Activated CD4-positive, alpha-beta T cell treated with anti-CD3 and anti-CD28 coated beads, Interleukin-2, Interleukin-6, amounts not matched to agents 100 ng/mL and 50 ng/mL, durations not matched to agents 16 hours and 8 hours (primary cell): ENCODE measurements around the gene AP1G1.

Source experiments
- DNase-seq: peaks from one replicate; pipeline ENCODE4 v3.0.0-alpha.2; 2020

Gene AP1G1

DNA sequence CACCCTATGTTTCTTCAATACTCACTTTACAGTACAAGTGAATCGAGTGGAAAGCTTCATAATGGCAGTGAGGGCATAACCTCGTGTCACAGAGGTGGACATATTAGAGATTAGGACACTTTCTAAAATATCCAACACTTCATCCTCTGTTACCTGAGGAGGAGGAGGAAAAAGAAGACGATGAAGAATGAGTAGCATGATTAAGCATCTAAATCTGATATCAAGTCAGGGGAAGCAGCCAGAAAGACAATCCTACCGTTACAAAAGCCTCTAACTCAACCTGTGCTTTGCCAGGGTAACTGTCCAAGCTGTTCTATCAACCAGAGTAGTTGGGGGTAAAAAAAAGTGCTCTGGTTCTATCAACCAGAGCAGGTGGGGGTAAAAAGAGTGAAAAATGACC lies 60.4 kb downstream of the AP1G1 start:
- DNase-seq, result no peak

DNA sequence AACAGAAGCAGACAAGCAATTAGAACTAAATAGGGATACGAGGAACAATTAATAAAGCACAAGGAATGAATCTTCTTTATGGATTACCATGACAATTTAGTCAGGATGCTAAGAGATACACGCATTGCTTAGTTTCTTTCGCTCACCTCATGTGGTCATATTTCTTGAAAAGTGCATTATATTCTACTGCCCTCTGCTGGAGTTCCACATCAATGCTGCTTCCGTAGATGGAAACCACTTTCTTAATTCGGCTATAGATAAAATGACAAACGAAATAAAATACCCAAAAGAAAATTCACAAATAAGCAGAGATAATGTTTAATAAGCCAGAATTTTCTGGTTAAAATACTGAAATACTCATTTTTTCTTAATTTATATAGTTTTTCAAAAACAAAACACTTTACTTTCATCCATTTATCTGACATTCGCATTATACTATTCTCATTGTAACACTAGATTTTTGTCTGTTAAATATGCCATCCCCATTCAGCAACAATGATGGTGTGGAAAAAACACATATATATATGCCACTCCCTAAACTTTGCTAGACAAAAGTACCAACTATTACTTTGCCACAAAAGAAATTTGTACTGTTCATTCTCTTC lies 62.1 kb downstream of the AP1G1 start:
- peak; percentile 43 for DNase-seq

DNA sequence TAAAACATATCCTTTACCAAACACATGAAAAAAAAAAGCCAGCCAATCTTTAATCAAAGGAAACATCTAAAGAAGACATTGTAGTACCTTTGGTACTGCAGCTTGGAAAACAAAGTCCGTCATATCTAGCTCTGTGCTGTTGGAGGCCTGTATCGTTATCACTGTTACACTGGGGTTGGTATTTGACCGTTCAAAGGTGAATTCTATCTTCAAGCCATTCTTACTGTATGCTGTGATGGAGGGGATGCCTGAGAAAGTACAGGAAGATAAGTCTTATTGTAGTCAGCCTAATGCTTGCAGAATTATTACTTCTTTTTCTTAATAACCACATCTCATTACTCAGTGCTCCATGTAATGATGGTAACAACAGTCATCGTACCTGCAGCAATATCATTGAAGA lies 69.8 kb downstream of the AP1G1 start:
- DNase-seq, result no peak

DNA sequence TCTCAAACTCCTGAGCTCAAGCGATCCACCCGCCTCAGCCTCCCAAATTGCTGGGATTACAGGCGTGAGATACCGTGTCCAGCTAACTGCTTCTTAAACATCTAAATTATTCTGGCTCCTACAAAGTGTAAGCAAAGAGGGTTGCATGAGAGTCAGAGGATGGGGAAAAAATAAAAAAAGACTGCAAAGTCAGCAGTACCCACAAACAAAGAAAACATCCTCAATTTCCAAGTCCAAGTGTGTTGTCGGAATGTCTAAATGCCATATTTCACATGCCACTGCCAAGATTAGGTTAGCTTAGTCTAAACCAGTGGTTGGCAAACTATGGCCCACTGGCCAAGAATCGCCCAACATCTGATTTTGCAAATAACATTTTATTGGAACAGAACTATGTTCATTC lies 71.1 kb downstream of the AP1G1 start:
- DNase-seq, result no peak

DNA sequence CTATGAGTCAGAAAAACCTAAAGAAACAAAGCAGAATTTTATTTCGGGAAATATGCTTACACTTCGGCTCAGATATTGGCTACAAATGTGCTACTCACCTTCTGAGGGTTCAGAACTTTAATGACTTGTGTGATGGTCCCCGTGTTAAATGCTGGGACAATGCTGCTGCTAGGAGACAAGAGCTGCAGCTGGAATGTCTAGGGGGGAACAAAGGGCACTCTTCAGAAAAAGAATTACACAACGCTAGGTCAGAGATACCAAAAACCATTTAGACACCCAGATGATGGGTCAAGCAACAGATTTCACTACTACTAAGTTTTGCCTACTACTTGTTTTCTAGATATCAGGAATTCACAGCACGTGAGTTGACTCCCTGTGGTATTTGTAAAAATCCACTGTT lies 74.1 kb downstream of the AP1G1 start:
- no peak for DNase-seq

DNA sequence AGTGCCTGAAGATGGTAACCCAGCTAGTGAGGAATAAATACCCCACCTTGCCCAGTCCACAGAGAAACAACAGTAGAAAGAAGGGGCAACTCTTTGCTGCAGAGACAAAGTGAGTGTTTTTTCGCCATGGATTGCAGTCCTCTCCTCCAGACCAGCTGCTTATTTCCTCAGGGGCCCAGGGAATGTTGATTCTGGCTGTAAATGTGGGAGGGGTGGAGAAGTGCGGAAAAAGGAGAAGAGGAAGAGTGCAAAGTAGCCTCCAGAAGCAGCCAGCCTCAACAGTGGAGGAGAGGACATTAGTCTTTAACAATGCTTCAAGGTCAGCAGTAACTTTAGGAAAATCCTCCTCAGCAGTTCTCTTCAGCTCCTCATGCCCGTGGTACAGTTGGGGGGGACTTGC lies 76.0 kb downstream of the AP1G1 start:
- DNase-seq, result no peak

DNA sequence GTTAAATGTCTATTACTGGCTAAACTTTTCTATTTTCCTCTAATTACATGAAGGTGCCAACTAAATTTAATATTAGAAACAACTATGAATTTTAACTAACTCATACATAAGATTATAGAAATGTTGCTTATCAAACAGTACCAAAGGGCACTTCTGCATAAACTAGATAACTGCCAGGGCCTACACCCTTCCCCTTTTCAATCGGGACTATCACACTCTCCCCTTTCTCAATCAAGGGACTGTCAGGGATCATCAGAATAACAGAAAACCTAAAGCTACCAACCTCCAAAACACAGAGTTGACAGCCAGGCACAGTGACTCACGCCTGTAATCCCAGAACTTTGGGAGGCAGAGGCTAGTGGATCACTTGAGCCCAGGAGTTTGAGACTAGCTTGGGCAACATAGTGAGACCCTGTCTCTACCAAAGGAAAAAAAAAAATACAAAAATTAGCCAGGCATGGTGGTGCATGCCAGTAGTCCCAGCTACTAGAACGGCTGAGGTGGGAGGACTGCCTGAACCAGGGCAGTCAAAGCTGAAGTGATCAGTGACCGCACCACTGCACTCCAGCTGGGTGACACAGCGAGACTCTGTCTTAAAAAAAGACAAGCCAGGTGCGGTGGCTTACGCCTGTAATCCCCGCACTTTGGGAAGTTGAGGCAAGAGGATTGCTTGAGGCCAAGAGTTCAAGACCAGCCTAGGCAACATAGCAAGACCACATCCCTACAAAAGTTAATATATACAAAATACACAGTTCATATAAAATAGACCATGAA lies 80.9 kb downstream of the AP1G1 start:
- DNase-seq, result no peak

DNA sequence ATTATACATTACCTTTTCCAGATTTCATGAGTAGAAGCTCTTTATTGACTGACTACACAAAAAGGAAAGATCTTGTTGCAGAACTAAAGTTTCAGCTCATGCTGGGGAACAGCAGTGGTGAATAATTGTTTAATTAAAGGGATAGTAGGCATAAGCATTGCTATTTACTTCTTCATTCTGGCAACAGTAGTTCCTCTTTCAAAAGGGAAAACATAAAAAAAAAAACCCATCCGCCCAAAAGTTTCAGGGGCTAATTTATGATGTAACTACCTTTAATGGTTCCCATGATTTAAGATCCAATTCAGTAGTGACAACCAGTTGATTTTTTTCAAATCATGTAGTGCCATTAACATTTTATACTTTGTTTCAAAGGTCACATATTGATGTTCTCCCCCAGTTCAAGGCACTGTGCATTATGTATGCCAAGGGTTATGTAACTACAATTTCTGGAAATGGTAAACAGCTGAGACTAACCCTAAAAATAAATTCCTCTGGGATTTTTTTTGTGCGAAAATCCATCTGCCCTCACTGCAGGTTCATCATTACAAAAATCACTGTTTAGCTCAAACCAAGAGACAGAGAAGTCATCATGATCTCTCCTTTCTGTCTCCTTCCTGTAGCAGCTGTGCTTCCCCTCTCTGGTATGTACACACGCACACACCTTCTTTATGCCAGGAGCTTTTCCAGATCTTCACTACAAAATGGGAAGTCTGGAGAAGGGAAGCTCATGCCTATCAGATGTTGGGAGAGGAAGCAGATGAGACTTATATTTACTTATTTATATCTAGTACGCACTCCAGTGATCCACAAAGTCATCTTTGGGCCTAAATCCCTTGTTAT lies 81.9 kb downstream of the AP1G1 start:
- DNase-seq, result no peak

DNA sequence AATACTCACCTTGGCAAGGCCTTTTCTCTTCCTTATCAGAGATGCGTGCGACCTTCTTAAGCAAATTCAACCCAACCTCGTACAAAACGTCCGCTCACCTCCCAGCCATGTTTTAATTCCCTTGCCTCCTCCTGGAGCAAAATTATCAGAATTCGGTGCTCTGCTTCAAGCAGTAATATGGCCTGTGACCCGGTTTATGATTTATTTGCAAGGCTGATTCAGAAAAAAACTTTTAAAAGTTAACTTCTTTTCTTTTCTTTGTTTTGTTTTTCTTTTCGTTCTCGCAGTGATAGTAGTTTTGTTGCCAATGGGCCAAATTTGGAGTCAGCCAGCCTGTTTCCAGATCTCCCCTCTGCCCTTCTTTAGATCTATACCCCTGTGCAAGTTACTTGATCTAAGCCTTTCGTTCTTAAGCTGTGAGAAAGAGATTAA lies 84.3 kb downstream of the AP1G1 start, which contains the start of gene PHLPP2:
Gene PHLPP2 (minus strand): TSS at position 382 of the 432 bp plus-strand sequence. CDS start 9,906 bp downstream, outside the sequence.
- DNase-seq, result no peak

DNA sequence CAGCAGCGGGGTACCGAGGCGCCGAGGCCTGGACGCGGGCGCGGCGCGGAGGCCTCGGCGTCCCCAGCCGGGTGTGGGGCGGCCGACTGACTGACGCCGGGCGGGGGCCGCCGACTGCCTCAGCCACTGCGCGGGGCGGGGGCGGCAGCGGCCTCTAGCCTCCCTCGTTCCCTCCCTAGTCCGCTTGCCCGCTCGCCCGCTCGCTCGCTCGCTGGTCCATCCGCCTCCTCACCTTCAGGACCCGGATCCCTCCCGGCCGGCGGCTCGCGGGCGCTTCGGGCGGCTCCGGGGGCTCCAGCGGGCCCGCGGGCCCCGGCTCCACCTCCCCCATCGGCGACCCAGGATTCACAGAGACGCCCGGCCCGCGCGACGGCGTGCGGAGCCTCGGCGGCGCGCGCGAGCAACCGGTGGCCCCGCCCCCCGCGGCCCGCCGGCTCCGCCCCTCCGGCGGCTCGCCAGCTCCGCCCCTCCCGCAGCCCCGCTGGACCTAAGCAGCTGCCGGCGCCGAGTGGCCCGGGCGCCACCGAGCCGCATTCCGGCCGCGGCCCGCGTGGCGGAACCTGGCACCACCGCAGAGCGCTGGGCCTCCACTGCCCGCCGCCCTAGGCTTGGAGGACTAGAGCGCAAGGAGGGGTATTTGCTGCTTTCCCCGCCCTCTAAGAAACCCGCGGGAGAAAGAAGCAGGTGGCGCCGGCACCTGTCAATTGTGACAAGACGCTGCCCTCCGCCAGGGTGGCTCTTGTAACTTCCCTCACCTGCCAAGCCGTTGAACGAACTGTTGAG lies 84.9 kb downstream of the AP1G1 start:
- DNase-seq, result peak; percentile 84

DNA sequence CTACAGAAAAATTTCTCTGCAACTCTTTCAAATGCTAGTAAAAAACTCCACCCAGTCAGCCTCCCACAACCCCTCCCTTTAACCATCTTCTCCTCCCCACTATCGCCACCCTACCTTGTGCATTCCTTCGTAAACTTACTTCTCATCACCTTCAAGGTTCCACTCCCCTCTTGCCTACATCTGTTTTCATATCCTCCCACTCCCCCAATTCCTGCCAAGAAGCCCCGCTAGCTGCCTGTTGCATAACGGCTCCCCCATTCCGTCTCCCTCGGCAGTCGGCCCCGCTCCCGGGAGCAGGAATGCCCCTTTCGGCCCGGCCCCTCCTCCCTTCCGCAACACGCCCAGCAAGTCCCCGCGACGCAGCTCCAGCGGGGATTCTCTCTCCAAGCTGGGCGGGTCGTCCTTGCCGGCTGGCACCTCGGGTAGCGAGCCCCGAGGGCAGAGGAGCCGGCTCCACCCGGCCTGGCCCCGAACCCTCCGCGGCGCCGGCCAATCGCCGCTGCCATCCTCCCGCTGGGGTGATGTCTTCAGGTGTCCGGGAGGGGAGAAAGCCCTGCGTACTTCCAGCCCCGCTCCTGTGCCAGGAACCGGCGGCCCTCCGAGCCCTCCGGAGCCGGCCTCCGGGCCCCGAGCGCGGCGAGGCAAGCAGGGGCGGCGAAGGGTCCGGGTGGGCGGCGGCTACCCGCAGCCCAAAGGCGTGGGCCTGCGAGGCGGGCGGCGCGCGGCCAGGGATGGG lies 85.7 kb downstream of the AP1G1 start:
- DNase-seq, result peak; percentile 61

DNA sequence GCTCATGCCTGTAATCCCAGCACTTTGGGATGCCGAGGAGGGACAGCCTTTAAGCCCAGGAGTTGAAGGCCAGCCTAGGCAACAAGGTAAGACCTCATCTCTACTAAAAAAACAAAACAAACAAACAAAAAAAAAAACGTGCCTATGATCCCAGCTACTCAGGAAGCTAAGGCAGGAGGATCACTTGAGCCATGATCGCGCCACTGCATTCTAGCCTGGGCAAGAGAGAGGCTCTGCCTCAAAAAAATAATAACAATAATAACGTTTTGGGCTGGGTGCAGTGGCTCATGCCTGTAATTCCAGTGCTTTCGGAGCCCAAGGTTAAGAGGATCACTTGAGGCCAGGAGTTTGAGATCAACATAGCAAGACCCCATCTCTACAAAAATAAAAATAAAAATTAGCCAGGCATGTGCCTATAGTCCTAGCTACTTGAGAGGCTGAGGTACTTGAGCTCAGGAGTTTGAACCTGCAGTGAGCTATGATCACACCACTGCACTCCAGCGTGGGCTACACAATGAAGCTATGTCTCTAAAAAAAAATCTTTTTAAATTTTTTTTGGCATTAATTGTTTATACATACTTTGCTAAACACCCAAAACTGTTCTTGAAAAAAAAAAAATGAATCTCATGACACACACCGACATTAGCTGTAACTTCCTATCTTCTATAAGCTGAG lies 87.4 kb downstream of the AP1G1 start:
- no peak for DNase-seq

DNA sequence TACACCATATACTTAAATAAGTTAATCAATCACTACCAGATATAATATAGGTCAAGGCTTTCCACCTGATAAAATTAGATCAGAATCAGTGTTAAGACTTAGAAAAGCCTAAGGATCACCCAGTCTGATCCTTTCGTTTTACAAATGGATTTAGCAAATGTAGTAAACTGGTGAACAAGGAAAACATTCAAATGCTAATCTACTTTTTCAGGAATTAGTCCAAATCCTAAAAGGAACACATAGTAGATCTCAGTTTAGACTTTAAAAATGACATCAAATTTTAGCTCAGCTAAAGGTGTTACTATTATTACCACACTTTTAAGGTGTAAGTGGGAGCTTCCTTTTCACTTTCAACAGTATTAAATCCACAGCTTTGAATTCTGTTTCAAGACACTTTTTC lies 96.1 kb downstream of the AP1G1 start:
- no peak for DNase-seq

DNA sequence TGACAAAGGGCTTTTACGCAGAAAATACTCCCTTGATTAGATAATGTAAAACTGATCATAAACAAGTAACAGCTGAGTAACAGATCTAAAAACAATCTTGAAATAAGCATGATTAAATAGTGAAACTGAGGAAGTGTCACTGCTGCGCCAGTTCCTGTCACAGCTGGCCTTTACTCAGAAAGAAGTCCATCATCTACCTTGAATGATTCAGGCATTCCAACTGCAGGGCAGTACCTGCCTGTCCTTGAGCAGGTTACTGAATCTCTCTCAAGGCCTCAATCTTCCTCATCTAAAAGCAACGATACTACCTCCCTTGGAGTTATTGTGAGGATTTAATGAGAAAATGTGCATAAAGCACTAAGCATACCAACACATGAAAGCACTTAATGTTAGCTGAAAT lies 96.8 kb downstream of the AP1G1 start:
- peak; percentile 14 for DNase-seq

DNA sequence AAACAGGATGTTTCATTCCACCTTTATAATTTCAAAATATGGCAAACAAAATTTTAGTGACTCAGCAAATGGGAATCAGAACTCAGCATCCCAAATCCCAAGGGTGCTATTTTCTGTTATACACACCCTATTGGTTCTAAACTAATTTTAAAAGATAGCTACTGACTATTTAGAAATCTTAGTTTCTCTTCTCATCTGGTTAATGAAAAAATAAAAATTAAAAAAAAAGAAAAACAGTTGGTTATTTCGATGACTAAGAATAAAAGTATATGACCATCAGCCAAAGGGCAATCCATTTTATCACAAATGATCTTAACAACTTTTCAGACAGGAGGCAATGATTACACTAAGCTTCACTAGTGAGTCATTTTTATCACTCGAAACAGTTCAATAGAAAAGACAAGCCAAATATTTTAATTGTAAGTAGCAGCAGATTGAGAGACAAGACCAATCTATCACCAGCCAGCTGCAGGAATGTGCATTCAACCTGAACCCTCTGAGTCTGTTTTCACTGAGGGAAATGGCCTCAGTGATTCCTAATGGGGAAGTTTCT lies 99.3 kb downstream of the AP1G1 start:
- no peak for DNase-seq

DNA sequence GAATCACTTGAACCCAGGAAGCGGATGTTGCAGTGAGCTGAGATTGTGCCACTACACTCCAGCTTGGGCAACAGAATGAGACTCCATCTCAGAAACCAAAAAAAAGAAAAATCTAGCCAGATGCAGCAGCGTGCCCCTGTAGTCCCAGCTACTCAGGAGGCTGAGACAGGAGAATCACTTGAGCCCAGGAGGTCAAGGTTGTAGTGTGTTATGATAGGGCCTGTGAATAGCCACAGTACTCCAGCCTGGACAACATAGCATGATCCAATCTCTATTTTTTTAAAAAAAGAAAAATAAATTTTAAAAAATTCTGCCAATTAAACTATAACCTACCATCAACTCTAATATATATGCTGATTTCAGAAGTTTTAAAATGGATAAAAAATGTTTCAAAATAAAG lies 99.9 kb downstream of the AP1G1 start:
- DNase-seq, result no peak

DNA sequence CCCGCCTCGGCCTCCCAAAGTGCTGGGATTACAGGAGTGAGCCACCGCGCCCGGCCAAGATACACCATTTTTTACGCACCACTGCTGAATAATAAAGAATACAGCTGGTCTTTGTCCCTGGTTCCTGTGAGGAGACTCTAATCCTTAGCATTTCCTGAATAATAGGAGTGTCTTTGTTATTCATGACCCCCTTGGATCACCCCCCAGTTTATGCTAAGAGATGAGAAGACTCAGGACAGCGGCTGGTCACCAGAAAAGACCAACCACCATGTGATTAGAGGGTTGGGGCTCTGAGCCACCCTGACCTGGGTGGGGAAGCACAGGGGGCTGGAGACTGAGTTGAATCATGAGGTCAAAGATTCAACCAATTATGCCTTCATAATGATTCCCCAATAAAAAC lies 101.4 kb downstream of the AP1G1 start:
- no peak for DNase-seq

DNA sequence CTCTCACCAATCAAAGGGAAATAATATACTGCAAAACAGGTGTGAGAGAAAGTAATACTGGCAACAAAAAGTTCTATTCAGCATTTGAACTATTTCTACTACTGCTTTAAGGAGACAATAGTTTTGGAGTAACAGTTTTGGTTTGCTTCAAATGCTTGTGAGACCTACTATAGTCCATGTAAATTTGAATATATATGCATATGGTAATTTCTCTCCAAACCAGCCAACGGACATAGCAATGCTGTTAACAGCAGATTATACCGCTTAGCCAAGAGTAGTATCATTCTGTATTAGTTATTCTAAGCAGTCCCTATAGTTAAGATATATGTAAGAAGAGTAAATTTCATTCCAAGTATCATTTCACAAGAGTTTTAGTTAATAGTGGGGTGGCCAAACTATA lies 102.6 kb downstream of the AP1G1 start:
- DNase-seq, result no peak

DNA sequence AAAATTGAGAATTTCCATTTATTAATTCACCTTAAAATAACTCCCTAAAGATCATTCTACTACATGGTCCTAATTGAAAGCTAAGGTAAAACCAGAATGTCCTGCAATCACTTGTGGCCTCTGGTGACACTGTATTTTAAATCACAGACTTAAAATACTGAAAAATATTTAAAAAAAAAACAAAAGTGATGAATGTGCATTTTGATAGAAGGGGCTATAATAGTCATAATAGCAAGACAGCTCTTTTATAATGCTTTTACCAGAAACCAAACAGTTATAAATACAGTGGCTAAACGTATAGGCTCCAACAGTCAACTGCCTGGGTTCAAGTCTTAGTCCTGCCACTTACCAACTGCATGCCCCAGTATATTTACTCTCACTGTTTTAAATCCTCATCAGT lies 105.3 kb downstream of the AP1G1 start:
- no peak for DNase-seq

DNA sequence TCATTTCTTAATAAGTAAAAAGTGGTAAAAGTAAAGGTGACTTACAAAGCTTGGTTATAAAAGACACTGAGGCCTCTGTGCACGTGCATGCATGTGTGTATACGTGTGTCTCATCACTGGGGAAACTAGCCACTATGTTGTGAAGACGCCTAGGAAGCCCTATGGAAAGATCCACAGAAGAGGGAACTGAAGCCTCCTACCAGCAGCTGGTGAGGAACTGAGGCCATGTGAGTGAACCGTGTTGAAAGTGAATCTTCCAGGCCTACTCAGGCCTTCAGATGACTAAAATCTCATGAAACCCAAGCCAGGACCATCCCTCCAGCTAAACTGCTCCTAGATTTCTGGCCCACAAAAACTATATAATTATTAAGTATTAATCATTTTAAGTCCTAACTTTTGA lies 107.8 kb downstream of the AP1G1 start:
- no peak for DNase-seq

DNA sequence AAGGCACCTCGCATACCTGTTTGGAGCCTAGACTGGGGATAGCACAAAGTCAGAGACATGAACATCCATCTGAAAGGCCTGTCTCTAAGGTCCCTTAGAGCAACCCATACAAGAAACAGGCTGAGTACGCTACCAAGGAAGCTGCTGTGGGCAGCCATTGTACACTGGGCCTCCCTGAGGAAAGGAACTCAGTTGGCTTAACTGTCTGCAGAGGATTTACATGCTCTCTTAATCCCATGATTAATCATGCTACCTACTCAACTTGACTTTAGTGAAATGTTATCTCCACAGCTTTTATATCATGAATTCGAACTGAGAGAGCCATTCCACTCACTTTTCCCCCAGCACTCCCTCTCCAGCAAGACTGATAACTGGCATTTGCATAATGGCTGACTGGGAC lies 110.1 kb downstream of the AP1G1 start:
- no peak for DNase-seq
